MCF 10A (cell line): ENCODE results near the gene MAP3K7CL. TPM values are rescaled to one million over a fixed set of nuclear protein-coding genes. Genes with fewer than 3 reads are reported as not detected.
A peak's percentile ranks its signal among the peaks of the same experiment; 100 is the strongest.
"Not testable (repeated sequence)": the region's sequence is repeated elsewhere in the genome, so short reads cannot be mapped to it uniquely, and the experiment has no call there.

ENCODE experiments used
- BruUV-seq: library from RNA; stranded (reverse); fragments of 400-500 nt; replicated peaks from 2 replicates; lab custom pipeline; 2021; lab: Mats Ljungman, UMichigan
- CTCF ChIA-PET: fragments of 300-600 bp; sonication (Branson Sonifier 250); formaldehyde crosslinking; extraction: SDS; loops from one replicate; lab custom pipeline; 2021; ENCODE audit warnings: antibody characterized with exemption, inconsistent platforms; lab: Yijun Ruan, JAX
- POLR2A ChIA-PET: fragments of 300-600, 350-650 bp; sonication (Branson Sonifier 250); formaldehyde crosslinking; extraction: SDS; loops from one replicate; lab custom pipeline; 2020; ENCODE audit warnings: antibody characterized with exemption, inconsistent platforms; lab: Yijun Ruan, JAX
- DNase-seq: peaks from one replicate; pipeline ENCODE4 v3.0.0-alpha.2; 2018; ENCODE audit not compliant: unreplicated experiment
- H3K27ac Mint-ChIP-seq: one replicate; pipeline ENCODE4 v1.8.0; 2022; ENCODE audit warnings: mild to moderate bottlenecking, low read depth, mixed read lengths; ENCODE audit not compliant: unreplicated experiment
- H3K27me3 Mint-ChIP-seq: one replicate; pipeline ENCODE4 v1.8.0; 2022; ENCODE audit warnings: mixed read lengths; ENCODE audit not compliant: insufficient read depth, unreplicated experiment
- H3K36me3 Mint-ChIP-seq: one replicate; pipeline ENCODE4 v1.8.0; 2022; ENCODE audit warnings: mild to moderate bottlenecking, moderate library complexity, mixed read lengths; ENCODE audit not compliant: insufficient read depth, unreplicated experiment
- H3K4me1 Mint-ChIP-seq: one replicate; pipeline ENCODE4 v1.8.0; 2022; ENCODE audit warnings: mixed read lengths; ENCODE audit not compliant: insufficient read depth, unreplicated experiment
- H3K4me3 Mint-ChIP-seq: one replicate; pipeline ENCODE4 v1.8.0; 2022; ENCODE audit warnings: mild to moderate bottlenecking, moderate library complexity, mixed read lengths; ENCODE audit not compliant: unreplicated experiment
- H3K9me3 Mint-ChIP-seq: one replicate; pipeline ENCODE4 v1.8.0; 2022; ENCODE audit warnings: mixed read lengths; ENCODE audit not compliant: unreplicated experiment
- intact Hi-C: fragments of 100-400 bp; cut with micrococcal nuclease; formaldehyde crosslinking; loops from 2 replicates; pipeline ENCODE4 v1.14.1; 2022
- total RNA-seq: library from RNA; stranded (reverse); gene quantifications from 2 replicates; pipeline ENCODE4 v1.2.3, GENCODE V29; 2022
- TF ChIP-seq, protein P1 (sequence below): fragments of 200-600 bp; IDR thresholded peaks from one replicate; pipeline ENCODE4 v1.8.0; 2022; ENCODE audit warnings: antibody characterized with exemption, mild to moderate bottlenecking; ENCODE audit not compliant: unreplicated experiment

Gene MAP3K7CL
- total RNA-seq, 1 experiment from 2014 or later = 4.9 TPM

DNA sequence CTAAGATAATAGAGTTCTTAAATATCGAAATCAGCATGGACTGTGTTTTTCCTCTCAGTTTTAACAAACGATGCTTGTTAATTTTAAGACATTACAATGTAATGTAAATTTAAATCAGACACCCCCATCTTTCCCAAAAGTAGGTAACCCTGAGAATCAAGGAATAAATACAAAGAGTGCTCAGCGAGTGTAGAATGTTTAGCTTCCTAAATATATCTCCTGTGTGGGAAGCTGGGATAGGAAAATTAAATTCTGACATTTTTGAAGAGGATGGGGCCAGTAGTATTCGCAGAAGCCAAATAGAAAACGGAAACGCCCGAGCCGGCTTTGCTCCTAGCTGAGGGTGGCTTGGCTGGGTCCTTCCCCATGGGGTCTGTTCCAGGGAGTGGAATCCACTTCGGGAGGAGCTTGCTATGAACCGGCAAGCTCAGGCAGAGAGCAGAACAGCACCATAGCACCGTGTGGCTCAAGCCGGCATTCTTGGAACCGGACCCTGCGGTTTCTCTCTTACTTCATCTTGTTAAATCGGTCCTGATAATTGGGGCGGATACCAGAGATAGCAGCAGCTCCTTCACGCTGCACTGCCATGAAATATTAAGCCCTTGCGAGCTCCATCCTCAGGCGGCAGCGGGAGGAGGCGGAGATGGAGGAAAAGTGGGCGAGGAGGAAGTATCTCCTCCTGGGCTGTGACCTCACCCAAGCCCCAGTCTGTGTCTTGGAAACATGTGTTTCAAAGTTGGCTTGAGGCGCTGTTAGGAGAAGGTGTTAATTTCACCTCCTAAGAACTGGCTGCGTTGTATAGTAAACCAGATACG, 24.9 kb downstream of the MAP3K7CL start:
- peak overlapping the region; percentile 39 for H3K27ac Mint-ChIP-seq
- no peaks in the 10 kb centered on the region for H3K27me3 Mint-ChIP-seq
- H3K4me3 Mint-ChIP-seq = peak overlapping the region; percentile 58
- no peaks in the 10 kb centered on the region for H3K36me3 Mint-ChIP-seq
- TF ChIP-seq, protein P1, sequence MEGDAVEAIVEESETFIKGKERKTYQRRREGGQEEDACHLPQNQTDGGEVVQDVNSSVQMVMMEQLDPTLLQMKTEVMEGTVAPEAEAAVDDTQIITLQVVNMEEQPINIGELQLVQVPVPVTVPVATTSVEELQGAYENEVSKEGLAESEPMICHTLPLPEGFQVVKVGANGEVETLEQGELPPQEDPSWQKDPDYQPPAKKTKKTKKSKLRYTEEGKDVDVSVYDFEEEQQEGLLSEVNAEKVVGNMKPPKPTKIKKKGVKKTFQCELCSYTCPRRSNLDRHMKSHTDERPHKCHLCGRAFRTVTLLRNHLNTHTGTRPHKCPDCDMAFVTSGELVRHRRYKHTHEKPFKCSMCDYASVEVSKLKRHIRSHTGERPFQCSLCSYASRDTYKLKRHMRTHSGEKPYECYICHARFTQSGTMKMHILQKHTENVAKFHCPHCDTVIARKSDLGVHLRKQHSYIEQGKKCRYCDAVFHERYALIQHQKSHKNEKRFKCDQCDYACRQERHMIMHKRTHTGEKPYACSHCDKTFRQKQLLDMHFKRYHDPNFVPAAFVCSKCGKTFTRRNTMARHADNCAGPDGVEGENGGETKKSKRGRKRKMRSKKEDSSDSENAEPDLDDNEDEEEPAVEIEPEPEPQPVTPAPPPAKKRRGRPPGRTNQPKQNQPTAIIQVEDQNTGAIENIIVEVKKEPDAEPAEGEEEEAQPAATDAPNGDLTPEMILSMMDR = no peak
- peak; percentile 52 for DNase-seq
- CTCF ChIA-PET = interaction anchor here (0.6 to 5.4 kb wide), 11 partner anchors 9 to 222 kb away, joined by 3 to 44 read pairs (median 4); no protein-coding TSS in a partner anchor
- BruUV-seq = no TSS peak
- H3K4me1 Mint-ChIP-seq = peaks cover 25% of the 10 kb centered on the region
- no peaks in the 10 kb centered on the region for H3K9me3 Mint-ChIP-seq
- intact Hi-C loops = no loop called here
- POLR2A ChIA-PET = interaction anchor here (0.5 to 8.0 kb wide), 15 partner anchors 8 to 700 kb away, joined by 3 to 73 read pairs (median 4); partner anchors contain the start of gene CCT8

DNA sequence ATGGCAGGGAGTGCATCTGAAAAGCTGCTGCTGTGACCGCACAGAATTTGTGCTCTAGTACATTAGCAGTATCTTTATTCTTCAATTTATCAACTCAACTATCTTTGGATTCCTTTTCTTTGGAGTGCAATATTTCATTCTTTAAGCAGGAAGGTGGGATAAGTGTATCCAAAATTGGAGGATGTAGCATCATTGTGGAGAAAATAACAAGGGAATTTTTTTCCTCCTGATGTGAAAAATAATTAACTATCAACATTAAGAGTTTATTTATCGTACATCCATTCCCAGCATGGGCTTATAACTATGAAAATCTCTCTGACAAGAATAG, 25.5 kb downstream of the MAP3K7CL start:
- Mint-ChIP-seq H3K4me1 (peaks cover 22% of the 10 kb centered on the region), H3K9me3 (no peaks in the 10 kb centered on the region), H3K36me3 (no peaks in the 10 kb centered on the region), H3K27me3 (no peaks in the 10 kb centered on the region), H3K4me3 (peak overlapping the region; percentile 58), H3K27ac (peak overlapping the region; percentile 39)
- no peak for DNase-seq
- intact Hi-C loops = no loop called here
- ChIA-PET POLR2A (interaction anchor here (0.7 to 8.0 kb wide), 9 partner anchors 8 to 699 kb away, joined by 3 to 73 read pairs (median 43); partner anchors contain the start of gene CCT8), CTCF (interaction anchor here (0.6 to 5.4 kb wide), 6 partner anchors 8 to 221 kb away, joined by 3 to 44 read pairs (median 4); no protein-coding TSS in a partner anchor)
- TF ChIP-seq, protein P1 = no peak
- no TSS peak for BruUV-seq

DNA sequence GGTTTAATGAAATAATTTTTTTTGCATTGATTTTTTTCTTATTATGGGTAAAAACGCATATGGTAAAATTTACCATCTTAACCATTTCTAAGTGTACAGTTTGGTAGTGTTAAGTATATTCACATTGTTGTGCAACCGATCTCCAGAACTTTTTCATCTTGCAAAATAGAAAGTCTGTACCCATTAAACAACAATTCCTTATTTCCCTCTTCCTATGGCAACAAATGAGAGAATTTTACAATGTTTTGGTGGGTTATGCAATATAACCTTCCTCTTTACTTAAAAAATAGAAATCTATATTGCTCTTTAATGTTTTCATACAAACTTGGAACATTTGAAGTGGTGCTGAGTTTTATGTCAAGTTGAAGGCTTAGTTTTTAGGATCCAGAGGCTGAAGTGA, 26.6 kb downstream of the MAP3K7CL start:
- no peak overlapping the region for H3K4me3 Mint-ChIP-seq
- H3K4me1 Mint-ChIP-seq = peaks cover 23% of the 10 kb centered on the region
- TF ChIP-seq, protein P1 = no peak
- CTCF ChIA-PET = interaction anchor here (0.7 kb wide), 1 partner anchor 204 kb away, joined by 3 read pairs; no protein-coding TSS in a partner anchor
- POLR2A ChIA-PET = interaction anchor here (1.0 kb wide), 1 partner anchor 84 kb away, joined by 3 read pairs; no protein-coding TSS in a partner anchor
- H3K9me3 Mint-ChIP-seq = no peaks in the 10 kb centered on the region
- no peaks in the 10 kb centered on the region for H3K27me3 Mint-ChIP-seq
- no peak overlapping the region for H3K27ac Mint-ChIP-seq
- intact Hi-C loops = no loop called here
- H3K36me3 Mint-ChIP-seq = no peaks in the 10 kb centered on the region
- BruUV-seq = no TSS peak
- no peak for DNase-seq

DNA sequence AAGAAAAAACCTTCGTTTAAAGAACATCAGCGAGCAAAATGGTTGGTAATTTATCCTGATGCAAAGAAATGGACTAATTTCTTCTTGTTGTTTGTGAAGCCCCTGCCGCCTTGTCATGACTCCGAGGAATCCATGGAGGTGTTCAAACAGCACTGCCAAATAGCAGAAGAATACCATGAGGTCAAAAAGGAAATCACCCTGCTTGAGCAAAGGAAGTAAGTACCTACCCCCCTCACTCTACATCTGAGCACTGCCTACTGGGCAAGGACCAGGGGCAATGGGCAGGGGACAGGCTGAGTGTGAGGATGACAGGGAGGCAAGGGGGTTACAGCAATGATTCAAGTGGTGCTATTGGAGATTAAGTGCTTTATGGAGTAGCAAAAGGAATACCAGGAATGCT, 29.4 kb downstream of the MAP3K7CL start:
- H3K4me1 Mint-ChIP-seq = peaks cover 17% of the 10 kb centered on the region
- H3K27ac Mint-ChIP-seq = no peak overlapping the region
- no peaks in the 10 kb centered on the region for H3K36me3 Mint-ChIP-seq
- TF ChIP-seq, protein P1 = no peak
- no peak for DNase-seq
- H3K4me3 Mint-ChIP-seq = no peak overlapping the region
- BruUV-seq = no TSS peak
- ChIA-PET POLR2A (interaction anchor here (1.0 kb wide), 1 partner anchor 8 kb away, joined by 3 read pairs; no protein-coding TSS in a partner anchor), CTCF (interaction anchor here (0.7 to 0.9 kb wide), 2 partner anchors 70 to 138 kb away, joined by 4 read pairs; no protein-coding TSS in a partner anchor)
- no peaks in the 10 kb centered on the region for H3K9me3 Mint-ChIP-seq
- intact Hi-C loops = loop anchor here (5.0 kb wide), 1 partner anchor 317 kb away; no protein-coding TSS in a partner anchor
- H3K27me3 Mint-ChIP-seq = no peaks in the 10 kb centered on the region

DNA sequence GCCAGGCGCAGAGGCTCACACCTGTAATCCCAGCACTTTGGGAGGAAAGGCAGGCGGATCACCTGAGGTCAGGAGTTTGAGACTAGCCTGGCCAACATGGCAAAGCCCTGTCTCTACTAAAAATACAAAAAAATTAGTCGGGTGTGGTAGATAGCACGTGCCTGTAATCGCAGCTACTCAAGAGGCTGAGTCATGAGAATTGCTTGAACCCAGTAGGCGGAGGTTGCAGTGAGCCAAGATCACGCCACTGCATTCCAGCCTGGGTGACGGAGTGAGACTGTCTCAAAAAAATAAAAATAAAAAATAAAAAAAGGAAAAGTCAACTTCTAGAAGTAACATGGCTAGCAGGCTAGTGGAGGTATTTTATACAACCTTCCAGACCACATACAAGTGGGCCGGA, 32.4 kb downstream of the MAP3K7CL start:
- peak; percentile 73 for DNase-seq
- H3K4me3 Mint-ChIP-seq, H3K36me3 Mint-ChIP-seq, BruUV-seq, H3K9me3 Mint-ChIP-seq, H3K27me3 Mint-ChIP-seq: not testable (repeated sequence)
- intact Hi-C loops = loop anchor here (1.0 to 5.0 kb wide), 2 partner anchors 18 to 314 kb away; no protein-coding TSS in a partner anchor
- ChIA-PET POLR2A (interaction anchor here (0.6 to 4.3 kb wide), 11 partner anchors 9 to 151 kb away, joined by 3 to 89 read pairs (median 8); partner anchors contain the start of genes BACH1 and CCT8), CTCF (interaction anchor here (0.7 to 4.7 kb wide), 12 partner anchors 9 to 209 kb away, joined by 3 to 93 read pairs (median 9); partner anchors contain the start of gene BACH1)
- peaks cover 34% of the 10 kb centered on the region for H3K4me1 Mint-ChIP-seq
- H3K27ac Mint-ChIP-seq = peak overlapping the region; percentile 93
